Measurements from ENCODE around the gene ATP13A3.

ATP13A3 gene

DNA sequence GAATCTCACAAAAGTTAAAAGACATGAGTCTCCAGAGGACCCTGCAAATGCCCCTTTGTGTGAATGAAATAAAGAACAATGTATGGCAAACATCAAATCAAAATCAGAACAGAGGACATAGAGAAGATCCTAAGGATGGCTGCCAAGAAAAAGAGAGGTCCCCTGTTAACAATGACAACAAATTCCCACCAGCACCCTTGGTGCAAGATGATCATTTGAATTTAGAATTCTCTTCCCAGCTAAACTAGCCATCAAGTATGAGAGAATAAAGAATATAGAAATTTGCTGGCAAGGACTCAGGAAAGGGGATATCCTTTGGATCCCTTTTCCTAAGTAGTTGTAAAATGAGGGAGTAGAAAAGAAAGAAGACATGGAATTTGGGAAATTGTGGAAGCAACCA lies 96.0 kb downstream of the ATP13A3 start:
- no peak for DNase-seq

DNA sequence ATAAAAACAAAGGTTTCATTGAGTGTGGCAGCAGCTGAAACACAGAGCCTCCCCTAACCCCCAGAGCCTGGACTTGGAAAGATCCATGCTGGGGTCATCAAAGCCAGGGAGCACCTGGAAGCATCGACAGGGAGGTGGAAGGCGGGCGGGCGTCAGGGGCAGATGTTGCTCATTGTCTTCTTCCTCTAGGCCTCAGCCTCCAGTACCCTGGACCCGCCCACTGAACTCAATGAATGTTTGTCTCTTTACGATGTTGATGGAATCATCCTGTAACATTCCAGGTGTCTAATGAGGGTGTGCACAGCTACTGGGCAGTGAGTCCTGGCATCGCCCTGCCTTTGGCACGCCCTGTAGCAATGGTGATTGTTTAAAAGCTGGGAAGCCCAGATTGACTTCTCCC lies 97.5 kb downstream of the ATP13A3 start:
- DNase-seq: no peak

DNA sequence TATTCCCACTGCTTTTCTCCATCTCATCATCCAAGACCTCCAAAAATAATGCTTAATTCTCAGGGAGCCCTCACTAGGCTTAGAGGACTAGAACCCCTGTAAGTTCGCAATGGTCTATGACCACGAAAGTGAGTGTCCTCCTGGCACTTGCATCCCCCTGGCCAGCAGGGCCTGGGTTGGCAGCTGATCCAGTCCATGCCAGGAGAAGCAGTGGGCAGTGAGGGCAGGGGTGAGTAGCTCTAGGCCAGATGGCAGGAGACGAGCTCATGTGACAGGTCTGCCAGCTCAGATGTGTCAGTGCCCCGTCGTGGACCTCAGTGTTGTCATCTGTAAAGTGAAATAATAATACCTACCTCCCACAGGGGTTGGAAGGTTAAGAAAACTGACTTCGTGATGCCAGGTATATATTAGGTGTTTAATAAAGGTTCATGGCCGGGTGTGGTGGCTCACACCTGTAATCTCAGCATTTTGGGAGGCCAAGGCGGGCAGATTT lies 98.8 kb downstream of the ATP13A3 start:
- DNase-seq: no peak

DNA sequence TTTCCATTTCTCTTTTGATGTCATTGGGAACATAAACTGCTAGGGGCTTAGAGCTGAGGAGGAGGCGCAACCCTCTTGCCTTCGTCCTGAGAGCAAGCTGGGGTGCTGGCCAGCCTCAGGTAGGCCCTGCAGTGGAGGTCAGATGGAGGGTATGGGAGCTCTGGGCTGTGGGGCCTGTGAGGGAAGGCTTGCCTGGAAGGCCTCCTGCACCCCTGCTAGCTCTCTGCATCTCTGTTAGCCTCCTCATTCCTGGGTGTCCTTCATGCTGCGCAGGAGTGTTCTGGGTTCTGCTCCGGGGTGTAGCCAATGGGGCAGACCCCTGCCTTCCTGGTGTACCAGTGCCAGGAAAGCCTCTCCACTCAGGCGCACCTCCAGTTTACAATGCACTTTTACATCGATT lies 99.5 kb downstream of the ATP13A3 start:
- no peak for DNase-seq

DNA sequence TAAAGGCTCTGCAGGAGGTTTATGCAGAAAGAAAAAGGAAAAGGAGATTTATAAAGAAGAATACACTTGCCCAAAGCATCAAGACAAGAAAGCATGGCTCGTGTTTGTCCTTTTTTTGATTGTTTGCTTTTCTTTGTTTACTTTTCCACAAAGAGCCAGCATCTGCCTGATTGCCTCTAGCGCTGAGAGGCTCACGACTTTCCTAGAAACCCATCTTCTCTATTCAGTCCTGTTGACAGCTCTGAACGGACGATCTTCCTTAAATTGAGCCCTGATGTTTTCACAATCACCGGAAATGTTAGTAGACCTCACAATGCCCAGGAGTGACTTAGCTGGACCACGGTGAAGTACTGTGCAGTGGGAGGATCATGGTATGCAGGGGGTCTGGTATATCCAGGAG lies 100.2 kb downstream of the ATP13A3 start:
- no peak for DNase-seq

DNA sequence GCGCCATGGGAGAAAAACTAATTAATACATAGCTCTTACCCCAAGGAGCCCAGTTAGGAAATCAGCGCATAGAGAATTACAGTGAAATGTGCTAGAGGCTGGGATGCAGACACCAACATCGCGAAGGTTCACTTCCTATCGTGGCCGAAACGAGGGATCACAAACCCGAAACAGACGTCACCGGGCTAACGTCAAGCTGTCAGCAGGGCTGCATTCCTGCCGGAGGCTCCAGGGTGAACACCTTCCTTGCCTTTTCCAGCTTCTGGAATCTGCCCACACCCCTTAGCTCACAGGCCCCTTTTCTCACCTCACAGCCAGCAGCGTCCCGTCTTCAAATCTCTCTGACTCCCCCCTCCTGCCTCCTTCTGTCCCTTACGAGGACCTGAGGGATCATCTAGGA lies 100.7 kb downstream of the ATP13A3 start:
- no peak for DNase-seq

DNA sequence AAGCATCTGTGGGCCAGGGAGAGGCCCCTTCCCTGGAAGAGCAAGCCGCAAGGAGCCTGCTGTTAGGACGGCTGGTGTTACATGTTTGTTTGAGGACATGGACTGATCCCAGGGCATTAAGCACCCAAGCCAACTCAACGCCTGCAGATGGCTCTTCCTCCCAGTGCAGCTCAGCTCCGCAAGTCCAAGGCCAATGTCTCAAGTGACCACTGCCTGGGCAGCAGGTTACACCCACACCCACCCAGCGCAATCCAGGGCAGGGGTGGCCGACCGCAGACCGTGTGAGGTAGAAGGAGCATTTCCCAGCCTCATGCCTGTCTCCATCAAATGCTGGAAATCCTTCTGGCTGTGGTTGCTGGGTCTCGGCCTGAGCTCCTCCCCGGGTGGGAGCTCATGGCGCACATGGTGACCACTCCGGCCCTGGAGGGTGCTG lies 102.2 kb downstream of the ATP13A3 start:
- no peak for DNase-seq

DNA sequence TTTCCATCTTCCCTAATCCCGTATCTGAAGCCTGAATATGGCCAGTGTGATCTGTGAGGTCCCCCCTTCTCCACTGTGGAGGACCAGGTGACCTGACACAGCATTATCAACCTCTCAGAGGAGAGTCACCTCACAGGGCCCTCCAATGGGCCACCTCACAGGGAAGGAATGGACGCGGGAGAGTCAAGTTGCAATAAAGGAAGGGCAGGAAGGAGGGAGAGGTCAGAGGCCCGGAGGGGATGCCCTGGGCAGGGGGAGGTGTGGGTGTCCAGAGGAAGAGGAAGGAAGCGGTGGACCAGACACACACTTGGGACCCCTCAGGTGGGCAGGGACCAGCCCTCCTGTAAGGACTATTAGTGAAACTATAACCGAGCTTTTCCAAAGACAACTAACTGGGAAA lies 102.6 kb downstream of the ATP13A3 start:
- DNase-seq: no peak

DNA sequence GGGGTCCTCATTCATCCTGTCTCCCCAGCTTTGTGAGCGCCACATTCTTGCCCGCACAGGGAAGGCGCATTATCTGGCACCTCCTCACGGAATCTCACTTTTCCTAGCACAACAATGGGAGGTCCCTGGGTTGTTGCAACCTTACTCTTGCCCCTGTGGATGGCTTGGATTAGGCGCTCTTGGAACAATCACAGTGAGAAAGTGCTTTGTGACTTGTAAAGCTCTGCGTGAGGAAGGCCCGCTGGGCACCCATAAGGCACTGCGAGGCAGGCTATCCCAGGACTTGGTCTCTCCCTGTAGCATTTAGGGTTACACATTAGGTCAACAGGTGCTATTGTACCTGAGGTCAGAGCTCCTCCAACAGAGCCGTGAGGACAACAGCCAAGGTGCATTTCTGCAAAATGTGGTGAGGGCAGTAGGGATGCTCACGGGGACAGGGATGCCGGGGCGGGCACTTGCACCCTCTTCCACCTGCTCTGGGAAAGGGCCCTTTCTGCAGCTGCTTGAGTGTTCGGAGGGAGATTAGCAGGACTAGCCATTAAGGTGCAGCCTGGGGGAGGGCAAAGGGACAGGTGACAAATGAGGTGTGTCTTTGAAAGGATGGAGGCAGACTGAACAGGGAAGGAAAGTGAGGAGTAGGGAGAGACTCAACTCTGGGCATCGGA lies 103.4 kb downstream of the ATP13A3 start:
- no peak for DNase-seq

DNA sequence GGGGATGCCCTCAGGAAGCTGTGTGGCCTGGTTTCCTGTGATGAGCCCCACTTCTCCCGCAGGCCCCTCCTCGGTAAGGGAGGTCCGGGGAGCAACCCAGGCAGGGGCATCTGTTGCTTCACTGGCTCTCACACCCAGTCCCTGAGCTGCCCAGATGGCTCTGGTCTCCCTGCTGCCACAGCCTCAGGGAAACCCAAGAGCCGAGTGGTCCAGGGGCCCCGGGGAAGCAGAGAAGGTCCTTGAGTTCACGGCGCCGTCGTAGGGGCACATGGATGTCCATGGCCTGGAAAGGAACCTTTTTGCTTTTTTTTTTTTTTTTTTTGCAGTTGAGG lies 103.9 kb downstream of the ATP13A3 start:
- DNase-seq: no peak

DNA sequence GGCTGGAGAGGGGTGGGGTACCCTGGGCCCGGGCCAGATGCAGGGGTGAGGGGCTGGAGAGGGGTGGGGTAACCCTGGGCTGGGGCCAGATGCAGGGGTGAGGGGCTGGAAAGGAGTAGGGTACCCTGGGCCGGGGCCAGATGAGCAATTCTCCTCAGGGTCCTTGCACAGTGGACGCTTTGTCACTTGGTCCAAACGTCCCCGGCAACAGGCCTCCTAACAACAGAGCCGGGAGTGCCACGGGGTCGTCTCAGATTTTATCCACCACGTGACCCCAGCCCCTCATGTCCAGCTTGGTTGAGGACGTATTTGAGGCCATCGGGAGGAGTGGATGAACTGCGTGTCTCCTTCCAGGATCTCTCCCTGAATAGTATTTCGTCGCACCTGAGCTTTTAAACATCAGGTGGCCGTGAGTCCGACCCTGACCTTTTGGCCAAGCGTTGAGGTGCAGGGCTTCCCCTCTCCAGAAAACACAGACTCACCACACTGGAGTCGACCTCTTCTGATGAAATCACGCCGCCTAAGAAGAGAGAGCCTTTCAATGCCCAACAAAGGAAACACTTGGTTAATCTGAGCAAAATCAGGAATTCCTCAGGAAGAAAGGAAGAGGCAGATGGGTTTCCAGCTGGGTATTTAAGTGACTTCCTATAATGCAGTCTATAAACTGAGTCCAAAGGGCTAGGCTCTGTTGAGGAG lies 104.5 kb downstream of the ATP13A3 start:
- DNase-seq: no peak

DNA sequence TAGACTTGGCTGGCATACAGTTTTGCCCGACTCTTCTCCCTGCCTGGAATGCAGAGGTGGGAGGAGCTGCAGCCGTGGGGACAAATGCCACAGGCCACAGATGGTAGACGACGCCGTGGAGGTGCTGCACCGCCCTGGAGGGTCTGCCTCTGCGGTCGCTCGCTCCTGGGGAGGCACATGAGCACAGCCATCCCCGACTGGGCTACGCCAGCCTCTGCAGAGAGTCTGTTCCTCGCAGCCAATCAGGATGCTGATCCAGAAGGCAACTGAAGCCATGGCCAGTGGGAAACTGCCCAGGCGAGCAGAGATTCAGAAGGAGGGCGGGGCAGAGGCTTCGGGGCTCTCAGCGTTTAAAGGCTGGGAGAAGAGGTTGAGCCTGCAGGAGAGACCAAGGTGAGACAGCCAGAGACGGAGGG lies 105.3 kb downstream of the ATP13A3 start:
- no peak for DNase-seq

DNA sequence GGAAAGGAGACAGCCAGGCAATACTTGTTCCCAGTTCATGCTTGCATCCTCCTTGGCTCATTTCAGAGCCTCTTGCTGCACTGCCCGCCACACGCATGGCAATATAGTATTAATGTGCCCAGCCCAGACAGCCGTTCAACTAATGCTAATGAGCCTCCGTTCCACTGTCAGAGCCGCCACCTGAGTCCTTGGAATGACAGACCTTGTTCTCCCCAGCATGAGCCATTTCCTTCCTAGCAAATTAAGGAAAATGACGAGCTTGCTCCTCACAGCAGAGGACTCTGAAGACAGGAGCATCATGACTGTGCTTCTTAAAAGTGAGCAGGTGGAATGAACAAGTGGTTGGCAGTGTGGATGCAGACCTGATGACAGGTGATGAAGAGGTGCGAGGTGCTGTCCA lies 106.5 kb downstream of the ATP13A3 start:
- DNase-seq: no peak

DNA sequence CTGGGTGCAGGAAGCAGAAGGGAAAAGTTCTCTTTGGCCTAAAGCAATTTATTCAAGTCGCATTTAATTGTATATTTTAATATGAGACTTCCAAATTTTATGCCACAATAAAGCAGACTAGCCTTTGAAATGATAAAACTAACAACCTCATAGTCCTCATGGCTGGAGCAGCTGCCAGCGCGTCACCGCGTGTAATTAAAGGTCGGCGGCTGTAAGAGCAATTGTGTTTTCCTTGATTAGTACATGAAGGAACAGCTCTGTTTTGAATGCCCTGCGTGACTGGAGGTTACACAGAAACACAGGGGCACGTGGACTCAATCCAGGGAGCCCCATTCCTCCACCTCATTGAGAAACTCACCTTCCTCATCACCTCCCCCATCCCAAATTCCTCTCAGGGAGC lies 107.2 kb downstream of the ATP13A3 start:
- DNase-seq: no peak

DNA sequence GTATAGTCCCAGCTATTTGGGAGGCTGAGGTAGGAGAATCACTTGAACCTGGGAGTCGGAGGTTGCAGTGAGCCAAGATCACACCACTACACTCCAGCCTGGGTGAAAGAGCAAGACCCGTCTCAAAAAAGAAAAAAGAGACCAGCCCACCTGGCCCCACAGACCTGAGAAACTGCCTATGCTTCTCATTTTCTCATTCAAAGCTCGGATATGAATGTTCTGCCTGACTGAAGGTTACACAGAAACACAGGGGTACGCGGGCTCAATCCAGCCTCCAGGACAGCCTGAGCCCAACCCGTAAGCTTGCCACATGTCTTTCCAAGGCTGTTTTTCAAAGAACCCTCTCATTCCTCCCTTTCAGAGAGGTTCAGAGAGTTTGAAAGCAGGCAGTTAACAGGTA lies 107.6 kb downstream of the ATP13A3 start:
- no peak for DNase-seq

DNA sequence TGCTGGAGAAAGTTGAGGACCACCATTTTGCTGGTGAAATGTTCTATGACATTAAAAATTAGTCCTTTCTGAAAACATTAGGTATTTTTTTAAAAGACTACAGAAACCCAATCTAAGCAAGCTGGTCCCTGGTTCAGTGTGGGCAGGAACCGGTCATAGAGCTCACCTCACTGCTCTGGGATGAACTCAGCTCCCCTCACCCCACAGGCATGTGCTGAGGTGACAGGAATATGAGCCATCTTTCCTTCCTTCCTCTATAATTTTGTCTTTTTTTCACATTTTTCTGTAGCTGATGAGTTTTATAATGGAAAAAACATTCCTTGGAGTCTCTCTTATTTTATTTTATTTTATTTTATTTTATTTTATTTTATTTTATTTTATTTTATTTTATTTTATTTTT lies 109.1 kb downstream of the ATP13A3 start:
- no peak for DNase-seq

DNA sequence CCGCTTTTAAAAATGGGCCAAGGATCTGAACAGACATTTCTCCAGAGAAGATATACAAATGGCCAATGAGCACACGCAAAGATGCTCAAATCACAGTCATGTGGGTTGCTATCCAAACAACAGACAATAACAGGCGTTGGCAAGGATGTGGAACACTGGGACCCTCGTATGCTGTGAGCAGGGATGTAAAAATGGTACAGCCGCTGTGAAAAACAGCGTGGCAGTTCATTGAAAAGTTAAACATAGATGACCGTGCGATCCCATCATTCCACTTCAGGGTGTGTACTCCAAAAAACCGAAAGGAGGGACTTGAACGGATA lies 110.6 kb downstream of the ATP13A3 start:
- no peak for DNase-seq

DNA sequence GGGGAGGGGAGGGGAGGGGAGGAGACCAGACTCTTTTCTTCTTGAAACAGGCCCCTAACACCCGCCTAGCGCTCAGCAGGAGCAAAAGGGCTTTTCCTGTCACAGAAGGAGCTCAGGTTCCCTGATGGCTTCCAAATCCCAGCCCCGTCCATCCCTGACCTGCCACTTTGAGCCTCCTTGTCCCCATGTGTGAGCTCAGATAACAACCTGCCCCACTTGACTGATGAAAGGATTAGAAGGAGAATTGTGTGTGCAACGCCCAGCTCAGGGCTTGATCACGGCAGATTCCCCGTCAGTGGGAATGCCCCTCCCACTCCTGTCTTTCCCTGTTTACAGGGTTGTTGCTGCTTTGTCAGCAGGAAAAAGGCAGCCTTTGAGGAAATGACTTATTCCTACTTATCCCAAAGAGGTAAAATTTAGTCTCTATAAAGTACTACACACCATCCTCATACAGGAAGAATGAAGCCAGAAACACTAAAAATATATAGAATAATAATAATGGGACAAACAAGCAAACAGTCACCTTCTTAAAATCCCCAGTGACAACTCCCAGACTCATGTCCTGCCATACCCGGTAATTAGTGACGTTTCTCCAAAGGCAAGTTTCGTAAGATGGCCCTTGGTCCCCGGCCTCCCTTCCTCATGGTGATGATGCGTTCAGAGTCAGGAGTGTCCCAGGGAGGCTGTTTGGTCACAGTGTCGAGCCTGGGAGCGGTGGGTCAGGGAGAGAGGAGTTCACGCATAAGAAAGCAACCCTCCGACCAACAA lies 111.1 kb downstream of the ATP13A3 start:
- no peak for DNase-seq

DNA sequence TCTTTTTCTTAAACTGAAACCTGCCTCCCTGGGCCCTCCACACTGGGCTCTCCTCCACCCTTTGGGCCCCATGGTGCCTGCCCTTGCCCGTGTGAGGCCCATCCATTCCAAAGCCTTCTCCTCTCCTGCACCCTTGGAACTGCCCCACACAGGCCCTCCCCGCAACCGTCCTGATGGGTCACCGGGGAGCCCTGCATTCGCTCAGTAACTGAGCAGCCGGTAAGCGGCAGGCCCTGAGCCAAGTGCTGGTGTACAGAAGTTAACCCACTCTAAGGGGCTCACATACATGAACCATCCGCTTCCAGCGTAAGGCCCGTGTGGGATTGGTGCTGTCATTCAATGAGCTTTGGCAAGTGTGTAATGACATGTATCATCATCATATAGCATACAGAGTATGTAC lies 111.9 kb downstream of the ATP13A3 start:
- DNase-seq: no peak

DNA sequence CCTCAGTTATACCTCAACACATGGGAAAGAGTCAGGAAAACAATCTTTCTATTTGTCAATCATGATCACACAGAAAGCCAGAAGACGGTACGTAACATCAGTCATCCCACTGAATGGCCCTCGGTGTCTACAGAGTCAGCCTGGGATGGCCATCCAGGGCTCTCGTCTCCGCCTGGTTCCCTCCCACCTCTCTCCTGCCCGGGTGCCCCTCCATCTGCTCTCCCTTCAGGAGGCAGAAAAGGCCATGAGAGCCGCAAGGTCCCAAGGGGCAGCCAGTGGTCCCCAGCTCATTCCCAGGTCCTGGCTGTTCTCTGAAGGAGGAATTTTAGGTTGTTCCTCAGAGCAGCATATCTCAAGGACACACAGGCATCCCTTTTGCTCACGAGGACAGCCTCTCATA lies 112.9 kb downstream of the ATP13A3 start:
- DNase-seq: no peak

DNA sequence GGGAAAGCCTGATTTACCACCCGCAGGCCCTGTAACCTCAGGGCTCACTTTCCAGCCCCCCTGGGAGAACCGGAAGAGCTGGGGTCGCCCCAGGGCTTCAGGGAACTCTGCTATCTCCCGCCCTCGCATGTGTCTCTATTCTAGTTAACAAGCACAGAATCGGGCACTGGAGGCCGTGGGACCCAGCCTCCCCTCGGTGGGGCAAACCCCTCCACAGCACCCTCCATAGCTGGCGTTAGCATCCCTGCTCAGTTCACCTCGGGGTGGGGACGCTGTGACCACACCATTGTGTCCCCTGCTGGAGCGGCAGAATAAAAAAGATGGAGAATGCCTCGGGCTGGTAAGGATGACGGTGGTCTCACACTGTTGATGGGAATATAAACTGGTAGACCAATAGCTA lies 113.8 kb downstream of the ATP13A3 start:
- no peak for DNase-seq

DNA sequence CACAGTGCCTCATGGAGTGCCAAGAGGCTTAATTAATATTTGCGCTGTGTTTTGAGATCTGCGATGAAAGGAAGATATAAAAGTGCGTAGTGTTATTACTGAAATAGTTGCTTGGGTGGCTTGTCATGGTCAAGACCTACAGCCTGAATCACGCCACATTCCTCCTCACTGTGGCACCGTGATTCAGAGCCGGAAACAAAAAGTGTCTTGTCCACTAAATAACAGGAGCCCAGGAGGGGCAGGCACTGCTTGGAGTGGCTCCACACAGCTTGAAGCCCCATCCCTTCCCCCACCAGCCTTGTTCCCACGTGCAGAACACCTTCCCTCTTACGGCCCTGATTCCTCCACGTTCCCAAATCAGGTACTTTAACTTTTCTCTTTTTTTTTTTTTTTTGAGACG lies 116.0 kb downstream of the ATP13A3 start:
- DNase-seq: no peak

DNA sequence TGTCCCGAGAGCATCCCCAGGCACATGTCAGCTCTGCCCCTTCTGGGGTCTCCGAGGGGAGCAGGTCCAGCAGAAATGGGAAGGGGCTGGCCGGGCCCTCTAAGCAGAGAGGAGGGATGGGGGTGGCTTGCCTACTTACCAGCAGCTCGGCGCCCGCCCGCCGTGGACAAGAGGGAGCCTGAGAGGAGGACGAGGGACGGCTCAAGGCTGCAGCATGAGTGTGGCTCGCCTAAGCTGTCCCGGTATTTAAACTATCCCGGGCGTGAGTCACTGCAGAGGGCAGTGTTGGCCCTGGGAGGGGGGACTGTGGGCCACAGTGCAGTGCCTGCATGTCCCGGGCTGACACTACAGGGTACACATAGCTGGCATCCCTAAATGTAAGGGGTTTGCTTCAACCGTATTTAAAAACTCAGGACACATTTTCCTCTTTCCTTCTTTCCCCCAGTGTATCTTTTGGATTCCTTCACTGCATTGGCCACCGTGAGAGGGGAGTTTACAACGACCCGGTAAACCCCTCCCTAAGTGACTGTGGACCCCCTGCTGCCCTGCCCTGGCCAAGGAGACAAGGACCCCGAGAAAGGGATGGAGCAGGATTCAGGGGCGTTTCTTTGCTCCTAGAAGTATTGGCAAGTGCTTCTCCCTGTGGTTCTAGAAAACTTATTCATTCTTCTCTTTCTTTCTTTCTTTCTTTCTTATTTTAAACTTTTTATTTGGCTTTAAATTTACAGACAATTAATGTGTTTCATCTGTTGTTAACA lies 117.1 kb downstream of the ATP13A3 start, which contains the start of gene LRRC15:
Gene LRRC15, minus strand, starts transcription at position 222 of the 758 bp plus-strand sequence. CDS start 8,700 bp downstream, outside the sequence.
- DNase-seq: no peak

All from stimulated activated naive CD4-positive, alpha-beta T cell (primary cell).